Neural progenitor cell (in vitro differentiated cells): Measurements from ENCODE around the gene PRCP. TPM values are rescaled to one million over a fixed set of nuclear protein-coding genes. Genes with fewer than 3 reads are reported as not detected.
"Not testable (repeated sequence)": the region's sequence is repeated elsewhere in the genome, so short reads cannot be mapped to it uniquely, and the experiment has no call there.

Experiments
- DNase-seq: peaks from one replicate; pipeline ENCODE4 v3.0.0-alpha.2; 2016; ENCODE audit warnings: low spot score
- H2AFZ ChIP-seq: fragments of 200-600 bp; sonication (generic); replicated peaks from 2 replicates; pipeline ENCODE4 v1.6.1; 2016; ENCODE audit warnings: antibody characterized with exemption
- H3F3A ChIP-seq: fragments of 200-600 bp; sonication (generic); 2 replicates; pipeline ENCODE4 v1.6.1; 2016; ENCODE audit warnings: antibody characterized with exemption, low read depth
- H3K27ac ChIP-seq: fragments of 200-600 bp; sonication (generic); 2 replicates; pipeline ENCODE4 v1.5.1; 2016; ENCODE audit warnings: mild to moderate bottlenecking
- H3K27me3 ChIP-seq: fragments of 200-600 bp; sonication (generic); 2 replicates; pipeline ENCODE4 v1.6.1; 2016; ENCODE audit warnings: mild to moderate bottlenecking, moderate library complexity
- H3K36me3 ChIP-seq: fragments of 200-600 bp; sonication (generic); 2 replicates; pipeline ENCODE4 v1.5.1; 2016
- H3K4me1 ChIP-seq: fragments of 200-600 bp; sonication (generic); 2 replicates; pipeline ENCODE4 v1.6.1; 2016; ENCODE audit warnings: mixed run types
- H3K4me2 ChIP-seq: fragments of 200-600 bp; sonication (generic); 2 replicates; pipeline ENCODE4 v1.6.1; 2016
- H3K4me3 ChIP-seq: fragments of 200-600 bp; sonication (generic); 2 replicates; pipeline ENCODE4 v1.5.1; 2016
- H3K79me2 ChIP-seq: fragments of 200-600 bp; sonication (generic); 2 replicates; pipeline ENCODE4 v1.6.1; 2016; ENCODE audit warnings: low read depth
- H3K9ac ChIP-seq: fragments of 200-600 bp; sonication (generic); 2 replicates; pipeline ENCODE4 v1.6.1; 2016
- H3K9me3 ChIP-seq: fragments of 200-600 bp; sonication (generic); 2 replicates; pipeline ENCODE4 v1.5.1; 2016; ENCODE audit warnings: low read depth
- H4K20me1 ChIP-seq: fragments of 200-600 bp; sonication (generic); 2 replicates; pipeline ENCODE4 v1.6.1; 2016; ENCODE audit warnings: low read depth
- H3K27ac Mint-ChIP-seq: 3 replicates; pipeline ENCODE4 v1.8.0; 2021; ENCODE audit warnings: mixed read lengths
- H3K27me3 Mint-ChIP-seq: 2 replicates; pipeline ENCODE4 v1.8.0; 2022; ENCODE audit warnings: low read depth, mild to moderate bottlenecking, inconsistent platforms, moderate library complexity, mixed read lengths; ENCODE audit not compliant: insufficient read depth
- H3K36me3 Mint-ChIP-seq: 3 replicates; pipeline ENCODE4 v1.8.0; 2021; ENCODE audit warnings: mixed read lengths
- H3K4me1 Mint-ChIP-seq: 3 replicates; pipeline ENCODE4 v1.8.0; 2021; ENCODE audit warnings: mixed read lengths
- H3K4me3 Mint-ChIP-seq: 3 replicates; pipeline ENCODE4 v1.8.0; 2021; ENCODE audit warnings: mild to moderate bottlenecking, moderate library complexity, mixed read lengths
- H3K9me3 Mint-ChIP-seq: 3 replicates; pipeline ENCODE4 v1.8.0; 2020; ENCODE audit warnings: mixed read lengths
- CTCF ChIP-seq: fragments of 200-600 bp; sonication (generic); IDR thresholded peaks from 2 replicates; pipeline ENCODE4 v1.5.1; 2017; ENCODE audit warnings: antibody characterized with exemption, mild to moderate bottlenecking
- EZH2 ChIP-seq: fragments of 200-600 bp; sonication (generic); IDR thresholded peaks from 2 replicates; pipeline ENCODE4 v1.6.1; 2017; ENCODE audit warnings: antibody characterized with exemption, mild to moderate bottlenecking, moderate library complexity
- EZH2phosphoT487 ChIP-seq: fragments of 200-600 bp; sonication (generic); IDR thresholded peaks from 2 replicates; pipeline ENCODE4 v1.6.1; 2017; ENCODE audit warnings: antibody characterized with exemption
- total RNA-seq: library from RNA; depleted of rRNA; stranded (reverse); fragments of >200 nt; gene quantifications from 2 replicates; pipeline ENCODE4 v1.2.3, GENCODE V29; 2015; ENCODE audit warnings: low replicate concordance

PRCP gene
- total RNA-seq = 35.2 and 67.4 TPM in 2 replicates

DNA sequence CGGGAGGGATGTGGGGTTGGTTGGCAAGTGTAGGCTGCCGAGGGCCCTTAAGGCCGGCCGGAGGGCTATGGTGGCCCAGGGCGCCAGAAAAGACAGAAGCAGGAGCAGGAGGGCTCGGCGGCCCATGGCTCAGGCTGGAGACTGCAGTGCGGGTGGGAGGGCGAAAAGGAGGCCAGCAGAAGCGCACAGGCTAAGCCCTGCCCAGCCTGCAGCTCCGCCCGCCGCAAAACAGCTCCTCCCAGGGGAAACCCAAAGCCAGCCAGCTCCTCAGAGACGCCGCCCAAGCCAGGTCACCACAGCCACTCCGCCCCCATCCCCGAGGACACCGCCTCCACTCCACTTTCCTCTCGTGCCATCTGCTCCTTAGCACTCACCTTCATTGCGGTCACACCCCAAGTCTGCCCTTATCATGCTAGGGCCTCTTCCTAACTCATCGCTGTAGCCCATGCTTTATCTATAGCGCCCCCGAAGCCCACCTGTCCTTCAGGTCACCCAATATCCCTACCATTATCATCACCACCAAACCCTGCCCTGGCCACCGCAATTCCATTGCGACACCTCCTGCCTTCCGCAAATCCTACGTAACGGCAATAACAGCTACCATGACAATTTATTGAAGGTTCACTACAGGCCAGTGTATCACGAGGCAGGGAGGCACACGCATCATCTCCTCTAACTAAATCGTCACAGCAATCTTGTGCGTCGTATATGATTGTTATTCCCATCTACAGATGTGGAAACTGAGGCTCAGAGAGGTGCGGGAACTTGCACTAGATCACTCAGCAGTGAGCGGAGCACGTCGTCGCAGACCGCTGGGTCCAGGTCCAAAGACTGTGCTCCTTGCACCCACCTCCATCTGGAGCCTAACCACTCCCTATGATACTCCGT, at the start of gene PRCP:
Gene PRCP (minus strand): TSS at position 154 of the 888 bp plus-strand sequence. CDS start 28 bp downstream, at position 126.
- peak within 1 kb of the TSS; percentile 59 for H3K27ac Mint-ChIP-seq

GRCh38 chr11:82949352-82949751, 49.1 kb upstream of the PRCP start:
- Mint-ChIP-seq H3K4me3 (no peak overlapping the region), H3K4me1 (no peaks in the 10 kb centered on the region), H3K27me3 (no peaks in the 10 kb centered on the region), H3K27ac (no peak overlapping the region), H3K9me3 (peaks cover 8% of the 10 kb centered on the region), H3K36me3 (no peaks in the 10 kb centered on the region)
- Histone ChIP-seq H3K4me2 (no peak overlapping the region), H3K36me3 (no peaks in the 10 kb centered on the region), H3K4me1 (no peaks in the 10 kb centered on the region), H3K79me2 (no peaks in the 10 kb centered on the region), H3K27me3 (no peaks in the 10 kb centered on the region), H3K4me3 (no peak overlapping the region), H3K27ac (no peak overlapping the region), H2AFZ (no peak overlapping the region), H3K9me3 (no peaks in the 10 kb centered on the region), H3K9ac (no peak overlapping the region), H4K20me1 (no peaks in the 10 kb centered on the region), H3F3A (no peaks in the 10 kb centered on the region)
- TF ChIP-seq EZH2phosphoT487 (no peak), EZH2 (no peak), CTCF (no peak)
- no peak for DNase-seq

More for the DNA sequence above, at the start of gene PRCP:
- H3K27me3 Mint-ChIP-seq = peaks cover 2% of the 10 kb centered on the region
- H3K79me2 ChIP-seq = peaks cover 61% of the 10 kb centered on the region
- peak within 1 kb of the TSS; percentile 67 for H3K4me3 ChIP-seq
- no peaks in the 10 kb centered on the region for H4K20me1 ChIP-seq
- H3K4me3 Mint-ChIP-seq = peak within 1 kb of the TSS; percentile 97
- H3K9me3 ChIP-seq = no peaks in the 10 kb centered on the region
- peaks cover 19% of the 10 kb centered on the region for H3K4me1 ChIP-seq
- H3K9me3 Mint-ChIP-seq = no peaks in the 10 kb centered on the region
- H3K4me2 ChIP-seq = peak within 1 kb of the TSS; percentile 92
- peak within 1 kb of the TSS; percentile 90 for H2AFZ ChIP-seq
- peaks cover 18% of the 10 kb centered on the region for H3F3A ChIP-seq
- no peaks in the 10 kb centered on the region for H3K36me3 ChIP-seq
- H3K36me3 Mint-ChIP-seq = no peaks in the 10 kb centered on the region
- H3K27me3 ChIP-seq = no peaks in the 10 kb centered on the region
- H3K9ac ChIP-seq = peak within 1 kb of the TSS; percentile 39
- H3K27ac ChIP-seq = no peak within 1 kb of the TSS
- peak; percentile 93 for DNase-seq
- H3K4me1 Mint-ChIP-seq = peaks cover 28% of the 10 kb centered on the region
- TF ChIP-seq CTCF (no peak), EZH2phosphoT487 (no peak), EZH2 (peak; percentile 5)

- Histone ChIP-seq H4K20me1 (no peaks in the 10 kb centered on the region), H2AFZ (no peak overlapping the region), H3K4me2 (no peak overlapping the region), H3K9me3 (no peaks in the 10 kb centered on the region), H3K79me2 (no peaks in the 10 kb centered on the region), H3K4me1 (no peaks in the 10 kb centered on the region), H3K36me3 (no peaks in the 10 kb centered on the region), H3K4me3 (no peak overlapping the region), H3F3A (no peaks in the 10 kb centered on the region), H3K9ac (no peak overlapping the region), H3K27ac (no peak overlapping the region), H3K27me3 (no peaks in the 10 kb centered on the region)
- no peaks in the 10 kb centered on the region for H3K4me1 Mint-ChIP-seq
- H3K4me3 Mint-ChIP-seq = no peak overlapping the region
- no peaks in the 10 kb centered on the region for H3K9me3 Mint-ChIP-seq
- no peaks in the 10 kb centered on the region for H3K27me3 Mint-ChIP-seq
- H3K27ac Mint-ChIP-seq = no peak overlapping the region
- TF ChIP-seq EZH2phosphoT487 (no peak), CTCF (no peak), EZH2 (no peak)
- no peaks in the 10 kb centered on the region for H3K36me3 Mint-ChIP-seq
- no peak for DNase-seq
These were observed 45.5 kb upstream of the PRCP start for GRCh38 chr11:82945682-82946081.

GRCh38 chr11:82945041-82945440, 44.8 kb upstream of the PRCP start:
- H4K20me1 ChIP-seq, H3K36me3 ChIP-seq, H3K4me2 ChIP-seq, DNase-seq, H3K27ac Mint-ChIP-seq, H3K27me3 Mint-ChIP-seq, H3K4me1 Mint-ChIP-seq, H3K36me3 Mint-ChIP-seq, H3K27ac ChIP-seq, H3K79me2 ChIP-seq, H3F3A ChIP-seq, H3K4me3 ChIP-seq, H3K27me3 ChIP-seq, H3K4me3 Mint-ChIP-seq, H2AFZ ChIP-seq, H3K9me3 ChIP-seq, H3K4me1 ChIP-seq, H3K9me3 Mint-ChIP-seq, H3K9ac ChIP-seq: not testable (repeated sequence)
